Mesothelial cell of epicardium (in vitro differentiated cells): Measurements from ENCODE around the gene SMIM45.

Source experiments
- DNase-seq, 2 experiments: peaks; one replicate each; pipeline ENCODE4 v3.0.0; 2021; ENCODE audit warnings: low spot score in 2 of 2; ENCODE audit not compliant: unreplicated experiment in 2 of 2
- H3K27ac Mint-ChIP-seq: 2 replicates; pipeline ENCODE4 v1.8.0; 2021; ENCODE audit warnings: mixed read lengths
- H3K27me3 Mint-ChIP-seq: 2 replicates; pipeline ENCODE4 v1.8.0; 2021; ENCODE audit warnings: low read depth, mixed read lengths
- H3K36me3 Mint-ChIP-seq: 2 replicates; pipeline ENCODE4 v1.8.0; 2021; ENCODE audit warnings: mixed read lengths
- H3K4me1 Mint-ChIP-seq: 2 replicates; pipeline ENCODE4 v1.8.0; 2021; ENCODE audit warnings: mixed read lengths
- H3K4me3 Mint-ChIP-seq: 2 replicates; pipeline ENCODE4 v1.8.0; 2021; ENCODE audit warnings: mild to moderate bottlenecking, moderate library complexity, mixed read lengths
- H3K9me3 Mint-ChIP-seq: 2 replicates; pipeline ENCODE4 v1.8.0; 2021; ENCODE audit warnings: mixed read lengths
- CTCF ChIP-seq: fragments of 200-600 bp; sonication (generic); IDR thresholded peaks from one replicate; pipeline ENCODE4 v1.5.0; 2021; ENCODE audit warnings: antibody characterized with exemption; ENCODE audit not compliant: unreplicated experiment

The SMIM45 gene

GRCh38 chr22:41915035-41915785, 36.7 kb upstream of the SMIM45 start, which contains the start of gene SHISA8:
SHISA8 (minus strand) TSS chr22:41915074; CDS start chr22:41914667, 407 bp downstream.
- TF ChIP-seq CTCF, result no peak
- peak within 1 kb of the TSS; percentile 31 for H3K4me3 Mint-ChIP-seq
- peaks cover 78% of the 10 kb centered on the region for H3K27me3 Mint-ChIP-seq
- H3K9me3 Mint-ChIP-seq, result no peaks in the 10 kb centered on the region
- no peaks in the 10 kb centered on the region for H3K36me3 Mint-ChIP-seq
- H3K27ac Mint-ChIP-seq, result no peak within 1 kb of the TSS
- H3K4me1 Mint-ChIP-seq, result peaks cover 7% of the 10 kb centered on the region
- peak; percentile 56 to 74 for DNase-seq

- H3K9me3 Mint-ChIP-seq, result no peaks in the 10 kb centered on the region
- peaks cover 9% of the 10 kb centered on the region for H3K4me1 Mint-ChIP-seq
- peak overlapping the region; percentile 31 for H3K4me3 Mint-ChIP-seq
- no peak for DNase-seq
- no peak overlapping the region for H3K27ac Mint-ChIP-seq
- peaks cover 76% of the 10 kb centered on the region for H3K27me3 Mint-ChIP-seq
- no peaks in the 10 kb centered on the region for H3K36me3 Mint-ChIP-seq
- no peak for TF ChIP-seq CTCF
These were observed 36.0 kb upstream of the SMIM45 start for GRCh38 chr22:41915786-41916493.

GRCh38 chr22:41916745-41917358, 35.1 kb upstream of the SMIM45 start:
- Mint-ChIP-seq H3K27me3 (peaks cover 67% of the 10 kb centered on the region), H3K9me3 (no peaks in the 10 kb centered on the region), H3K4me3 (no peak overlapping the region), H3K27ac (no peak overlapping the region), H3K36me3 (no peaks in the 10 kb centered on the region), H3K4me1 (peaks cover 7% of the 10 kb centered on the region)
- TF ChIP-seq CTCF, result no peak
- no peak for DNase-seq

GRCh38 chr22:41917375-41917902, 34.5 kb upstream of the SMIM45 start:
- H3K27me3 Mint-ChIP-seq, result peaks cover 64% of the 10 kb centered on the region
- H3K4me3 Mint-ChIP-seq, result no peak overlapping the region
- H3K9me3 Mint-ChIP-seq, result no peaks in the 10 kb centered on the region
- DNase-seq, result no peak
- no peak overlapping the region for H3K27ac Mint-ChIP-seq
- TF ChIP-seq CTCF, result no peak
- no peaks in the 10 kb centered on the region for H3K36me3 Mint-ChIP-seq
- peaks cover 7% of the 10 kb centered on the region for H3K4me1 Mint-ChIP-seq

GRCh38 chr22:41917903-41918791, 33.8 kb upstream of the SMIM45 start:
- H3K9me3 Mint-ChIP-seq, result no peaks in the 10 kb centered on the region
- peaks cover 61% of the 10 kb centered on the region for H3K27me3 Mint-ChIP-seq
- no peaks in the 10 kb centered on the region for H3K36me3 Mint-ChIP-seq
- no peak overlapping the region for H3K27ac Mint-ChIP-seq
- no peak for TF ChIP-seq CTCF
- DNase-seq, result no peak
- H3K4me1 Mint-ChIP-seq, result peaks cover 7% of the 10 kb centered on the region
- peak overlapping the region; percentile 51 for H3K4me3 Mint-ChIP-seq
